ENCODE measurements around the gene PRSS50.

DNA sequence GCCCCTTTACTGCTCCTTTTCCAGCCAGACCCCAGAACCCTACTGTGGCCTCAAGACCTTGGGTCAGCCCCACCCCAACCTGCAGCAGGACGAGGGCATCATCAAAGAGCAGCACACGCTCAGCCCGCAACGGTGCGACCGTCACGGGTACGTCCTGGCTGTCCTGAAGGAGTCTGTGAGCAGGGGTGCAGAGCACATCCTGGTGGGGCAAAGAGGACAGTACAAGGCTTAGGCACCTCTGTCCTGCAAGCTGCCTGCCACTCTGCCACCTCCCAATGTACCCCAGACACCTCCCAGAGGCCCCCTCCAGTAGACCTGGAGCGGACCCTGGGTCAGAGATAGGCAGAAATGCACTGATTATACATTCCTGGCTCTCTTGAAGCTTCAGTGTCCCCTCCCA lies 32.2 kb downstream of the PRSS50 start:
- TF ChIP-seq POLR2A (IDR thresholded peaks at IDR 0.05; ENCODE audit: low read length) (no peak), GATA1 (IDR thresholded peaks at IDR 0.05; ENCODE audit: low read depth, low read length) (no peak)

All from erythroblast (primary cell).